CD4-positive, alpha-beta T cell (primary cell): ENCODE results near the gene KCNN3. TPM values are rescaled to one million over a fixed set of nuclear protein-coding genes. Genes with fewer than 3 reads are reported as not detected.

ENCODE experiments used
- ATAC-seq: fragments of 200-7000 bp; cut with Tn5 transposase; one replicate; pipeline ENCODE4 v1.10.0; 2022; ENCODE audit warnings: mild to moderate bottlenecking; ENCODE audit not compliant: poor library complexity
- CTCF ChIA-PET: fragments of 350-600 bp; sonication (Branson Sonifier 250); formaldehyde crosslinking; loops from one replicate; lab custom pipeline; 2021; ENCODE audit warnings: antibody characterized with exemption, inconsistent platforms; lab: Charles Lee
- POLR2A ChIA-PET: fragments of 350-600 bp; sonication (Branson Sonifier 250); formaldehyde crosslinking; loops from one replicate; lab custom pipeline; 2021; ENCODE audit warnings: antibody characterized with exemption, inconsistent platforms; lab: Charles Lee
- DNase-seq, 14 experiments: peaks; one replicate each; pipeline ENCODE4 v3.0.0-alpha.2; 2013 to 2020; ENCODE audit warnings: mixed read lengths in 2 of 14
- H3K27ac ChIP-seq, 2 donors: one replicate each; pipeline versions ENCODE4 v1.5.1 to v1.7.0; 2013; ENCODE audit warnings: low read length in 2 of 2, low read depth in 1 of 2, mild to moderate bottlenecking in 1 of 2
- H3K27me3 ChIP-seq, 2 experiments: 1 replicate in 1 of 2; 2 replicates in 1 of 2; pipeline versions ENCODE4 v1.6.1 to v1.7.0; 2013; ENCODE audit warnings: low read length in 2 of 2, control low read depth in 1 of 2, mild to moderate bottlenecking in 1 of 2, moderate library complexity in 1 of 2; ENCODE audit not compliant: insufficient read depth in 2 of 2, control insufficient read depth in 1 of 2
- H3K36me3 ChIP-seq: one replicate; pipeline ENCODE4 v1.6.1; 2013; ENCODE audit warnings: low read length, control low read depth; ENCODE audit not compliant: insufficient read depth
- H3K4me1 ChIP-seq: one replicate; pipeline ENCODE4 v1.6.1; 2013; ENCODE audit warnings: low read length, control low read depth; ENCODE audit not compliant: insufficient read depth
- H3K4me3 ChIP-seq: one replicate; pipeline ENCODE4 v1.5.1; 2013; ENCODE audit warnings: mild to moderate bottlenecking, low read length, moderate library complexity
- H3K9me3 ChIP-seq, 2 experiments: 1 replicate in 1 of 2; 2 replicates in 1 of 2; pipeline versions ENCODE4 v1.6.1 to v1.7.0; 2013; ENCODE audit warnings: low read length in 2 of 2, mild to moderate bottlenecking in 2 of 2, control low read depth in 1 of 2, moderate library complexity in 1 of 2; ENCODE audit not compliant: control insufficient read depth in 1 of 2, insufficient read depth in 1 of 2
- H3K27ac Mint-ChIP-seq: one replicate; pipeline ENCODE4 v1.8.0; 2020; ENCODE audit warnings: mixed read lengths
- H3K27me3 Mint-ChIP-seq: one replicate; pipeline ENCODE4 v1.8.0; 2021; ENCODE audit warnings: mixed read lengths
- H3K36me3 Mint-ChIP-seq: one replicate; pipeline ENCODE4 v1.8.0; 2021; ENCODE audit warnings: low read depth, mixed read lengths
- H3K4me1 Mint-ChIP-seq: one replicate; pipeline ENCODE4 v1.8.0; 2021; ENCODE audit warnings: low read depth, mixed read lengths
- H3K4me3 Mint-ChIP-seq: one replicate; pipeline ENCODE4 v1.8.0; 2020; ENCODE audit warnings: mild to moderate bottlenecking, mixed read lengths
- H3K9me3 Mint-ChIP-seq: one replicate; pipeline ENCODE4 v1.8.0; 2020; ENCODE audit warnings: mixed read lengths
- CTCF ChIP-seq: fragments of 200-600 bp; IDR thresholded peaks from one replicate; pipeline ENCODE4 v1.8.0; 2022; ENCODE audit warnings: antibody characterized with exemption, mild to moderate bottlenecking
- intact Hi-C, 2 experiments: fragments of 100-400 bp; cut with DNase I in 1 of 2; cut with micrococcal nuclease in 1 of 2; formaldehyde crosslinking; loops; one replicate each; pipeline versions ENCODE4 v1.15.1 to v1.9.0; 2023 to 2025; cut with DNase I, micrococcal nuclease
- total RNA-seq, 174 experiments: library from RNA in 2 of 174; stranded (reverse) in 2 of 174; gene quantifications; one replicate each; pipeline ENCODE4 v1.2.3 and lab custom pipeline; 2021 to 2026

Gene KCNN3
- total RNA-seq, 2 experiments from 2014 or later: not detected

DNA sequence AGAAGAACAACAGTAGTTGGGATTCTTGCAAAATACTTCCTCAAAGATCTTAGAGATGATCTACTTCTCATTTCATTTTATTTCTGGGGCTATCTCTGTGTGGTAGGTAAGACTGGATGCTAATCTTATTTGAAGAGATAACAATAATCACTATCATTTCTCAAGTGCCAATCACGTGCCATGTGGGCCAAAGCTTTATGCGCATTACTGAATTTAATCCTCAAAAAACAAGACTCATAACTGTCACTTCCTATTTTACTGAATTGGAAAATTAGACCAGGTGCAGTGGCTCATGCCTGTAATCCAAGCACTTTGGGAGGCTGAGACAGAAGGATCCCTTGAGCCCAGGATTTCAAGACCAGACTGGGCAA, 121.7 kb downstream of the KCNN3 start:
- H3K36me3 ChIP-seq: no peaks in the 10 kb centered on the region
- no peak overlapping the region for H3K4me3 ChIP-seq
- ChIA-PET POLR2A (interaction anchor here (0.7 to 1.7 kb wide), 6 partner anchors 8 to 43 kb away, joined by 3 to 11 read pairs (median 4); no protein-coding TSS in a partner anchor), CTCF (interaction anchor here (1.7 kb wide), 1 partner anchor 13 kb away, joined by 5 read pairs; no protein-coding TSS in a partner anchor)
- H3K27me3 Mint-ChIP-seq: no peaks in the 10 kb centered on the region
- no peaks in the 10 kb centered on the region for H3K27me3 ChIP-seq
- peak overlapping the region; percentile 50 to 61 for H3K27ac ChIP-seq
- no peaks in the 10 kb centered on the region for H3K36me3 Mint-ChIP-seq
- no peaks in the 10 kb centered on the region for H3K9me3 ChIP-seq
- ATAC-seq (peak; percentile 6), DNase-seq (no peak)
- H3K9me3 Mint-ChIP-seq: no peaks in the 10 kb centered on the region
- TF ChIP-seq CTCF: no peak
- H3K27ac Mint-ChIP-seq: peak overlapping the region; percentile 93
- peak overlapping the region; percentile 83 for H3K4me3 Mint-ChIP-seq
- H3K4me1 Mint-ChIP-seq: peaks cover 54% of the 10 kb centered on the region
- peaks cover 48% of the 10 kb centered on the region for H3K4me1 ChIP-seq
- intact Hi-C loops: loop anchor here (5.0 kb wide), 2 partner anchors 44 to 56 kb away; no protein-coding TSS in a partner anchor

DNA sequence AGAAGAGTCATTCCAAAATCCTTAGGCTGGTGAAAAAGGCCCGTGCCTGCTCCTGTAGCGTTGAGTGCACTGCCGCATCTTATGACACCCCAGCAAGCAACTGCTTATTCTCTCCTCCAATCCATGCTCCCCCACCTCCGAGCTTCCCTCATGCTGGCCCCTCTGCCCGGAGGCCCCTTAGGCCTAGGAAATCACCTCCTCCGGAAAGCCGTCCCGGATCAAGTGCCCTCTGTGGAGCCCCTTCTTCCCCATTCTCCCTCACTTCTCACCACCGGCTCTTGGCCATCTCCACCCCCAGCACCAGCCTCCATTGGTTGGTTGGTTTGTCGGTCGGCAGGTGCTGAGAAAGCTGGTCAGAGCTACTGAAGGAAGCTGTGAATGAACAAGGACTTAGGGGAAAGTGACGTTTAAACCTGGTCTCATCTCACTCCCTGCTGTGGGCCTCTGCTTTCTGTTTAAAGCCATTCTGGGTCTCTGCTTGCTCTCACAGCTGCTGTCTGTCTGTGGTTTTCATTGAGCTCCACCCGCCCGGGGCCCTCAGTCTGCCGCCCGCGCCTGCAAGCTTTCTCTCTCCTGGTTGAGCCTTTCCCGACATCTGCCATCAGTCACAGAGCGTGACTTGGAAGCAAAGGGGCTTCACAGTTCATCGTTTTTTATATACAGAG, 122.2 kb downstream of the KCNN3 start:
- Mint-ChIP-seq H3K4me3 (peak overlapping the region; percentile 83), H3K4me1 (peaks cover 54% of the 10 kb centered on the region), H3K27me3 (no peaks in the 10 kb centered on the region), H3K36me3 (no peaks in the 10 kb centered on the region), H3K27ac (peak overlapping the region; percentile 93), H3K9me3 (no peaks in the 10 kb centered on the region)
- no peaks in the 10 kb centered on the region for H3K36me3 ChIP-seq
- H3K9me3 ChIP-seq: no peaks in the 10 kb centered on the region
- DNase-seq (peak; percentile 22 to 70 (median 54)), ATAC-seq (peak; percentile 88)
- TF ChIP-seq CTCF: no peak
- H3K27ac ChIP-seq: peak overlapping the region; percentile 50 to 61
- CTCF ChIA-PET: interaction anchor here (0.7 to 1.7 kb wide), 2 partner anchors 13 to 43 kb away, joined by 3 to 5 read pairs; no protein-coding TSS in a partner anchor
- POLR2A ChIA-PET: interaction anchor here (0.7 to 1.7 kb wide), 8 partner anchors 9 to 189 kb away, joined by 3 to 11 read pairs (median 4); partner anchors contain the start of gene PMVK
- H3K27me3 ChIP-seq: no peaks in the 10 kb centered on the region
- intact Hi-C loops: loop anchor here (5.0 kb wide), 2 partner anchors 44 to 56 kb away; no protein-coding TSS in a partner anchor
- H3K4me3 ChIP-seq: peak overlapping the region; percentile 24
- H3K4me1 ChIP-seq: peaks cover 48% of the 10 kb centered on the region

GRCh38 chr1:154747380-154747739, 122.7 kb downstream of the KCNN3 start:
- Mint-ChIP-seq H3K36me3 (no peaks in the 10 kb centered on the region), H3K27me3 (no peaks in the 10 kb centered on the region), H3K4me3 (peak overlapping the region; percentile 83), H3K27ac (peak overlapping the region; percentile 93), H3K9me3 (no peaks in the 10 kb centered on the region), H3K4me1 (peaks cover 54% of the 10 kb centered on the region)
- Histone ChIP-seq H3K4me3 (peak overlapping the region; percentile 24), H3K36me3 (no peaks in the 10 kb centered on the region), H3K27me3 (no peaks in the 10 kb centered on the region), H3K9me3 (no peaks in the 10 kb centered on the region), H3K27ac (peak overlapping the region in 1 of 2 donors; percentile 61), H3K4me1 (peaks cover 48% of the 10 kb centered on the region)
- intact Hi-C loops: loop anchor here (5.0 kb wide), 2 partner anchors 45 to 55 kb away; no protein-coding TSS in a partner anchor
- ChIA-PET CTCF (interaction anchor here (0.7 to 1.7 kb wide), 2 partner anchors 14 to 44 kb away, joined by 3 to 5 read pairs; no protein-coding TSS in a partner anchor), POLR2A (interaction anchor here (0.9 to 1.7 kb wide), 5 partner anchors 9 to 189 kb away, joined by 3 to 11 read pairs (median 4); partner anchors contain the start of gene PMVK)
- DNase-seq: no peak
- TF ChIP-seq CTCF: no peak
- ATAC-seq: no peak
